ENCODE measurements around the gene ARHGEF4. TPM values are rescaled to one million over a fixed set of nuclear protein-coding genes. Genes with fewer than 3 reads are reported as not detected.

The ARHGEF4 gene
- total RNA-seq, 1 experiment from 2014 or later = 26.6 TPM

DNA sequence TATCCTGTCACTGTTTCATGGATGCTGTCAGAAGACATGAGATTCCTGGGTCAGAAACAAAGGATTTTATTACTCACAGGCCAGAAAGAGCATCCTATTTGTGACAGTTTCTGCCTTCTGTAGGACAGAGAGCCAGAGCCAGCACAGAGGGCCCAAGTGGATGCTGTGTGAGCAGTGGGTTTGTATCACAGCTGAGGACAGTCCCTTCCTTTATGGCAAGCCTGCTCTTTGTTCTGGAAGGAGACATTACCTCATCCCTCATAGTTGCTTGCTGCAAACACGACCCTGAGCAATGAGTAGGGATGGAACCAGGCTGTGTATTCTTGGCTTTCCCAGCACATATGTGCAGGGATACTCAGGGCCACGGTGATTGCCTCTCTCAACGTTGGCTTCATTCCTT is 41.6 kb downstream of the ARHGEF4 start:
- no peak overlapping the region for H3K4me2 ChIP-seq (ENCODE audit: low read length)
- H3K27me3 ChIP-seq (ENCODE audit: insufficient read depth, low read length) = no peaks in the 10 kb centered on the region
- peaks cover 0 to 12% of the 10 kb centered on the region in 2 experiments; a peak in 1 of 4 replicates for H3K4me1 ChIP-seq (ENCODE audit: control insufficient read depth in 1 of 2, insufficient read depth in 2 of 2, low read length in 2 of 2)
- H3K4me3 ChIP-seq (replicated peaks in 1 of 2; ENCODE audit: low read depth in 1 of 2, low read length in 2 of 2) = no peak overlapping the region
- no peaks in the 10 kb centered on the region for H4K20me1 ChIP-seq (ENCODE audit: insufficient read depth)
- H3K27ac ChIP-seq (ENCODE audit: low read depth, low read length) = no peak overlapping the region
- no peak overlapping the region for H2AFZ ChIP-seq (ENCODE audit: low read depth, low read length, poor library complexity, severe bottlenecking)
- RAD21 ChIA-PET (ENCODE audit: low non-redundant PET in 1 of 2, low total read pairs in 2 of 2, uncharacterized antibody in 2 of 2, unreplicated experiment in 2 of 2) = no interaction called here
- TF ChIP-seq SIN3A (IDR thresholded peaks at IDR 0.05; ENCODE audit: low read depth) (no peak), EGR1 (IDR thresholded peaks at IDR 0.05; ENCODE audit: low read depth) (no peak), ZNF274 (IDR thresholded peaks at IDR 0.05; ENCODE audit: low read depth, low read length) (no peak), EZH2 (IDR thresholded peaks at IDR 0.05) (no peak), ELF1 (IDR thresholded peaks at IDR 0.05; ENCODE audit: borderline replicate concordance, low read depth) (no peak), CTCF (IDR thresholded peaks at IDR 0.05 in 2 of 3, conservative IDR thresholded peaks at IDR 0.05 in 1 of 3; ENCODE audit: borderline replicate concordance in 1 of 3, insufficient read depth in 1 of 3, low read depth in 2 of 3, low read length in 2 of 3) (no peak), JUND (IDR thresholded peaks at IDR 0.05) (no peak), POLR2A (IDR thresholded peaks at IDR 0.05; ENCODE audit: borderline replicate concordance, extremely low read depth, insufficient read depth, insufficient read length) (no peak), POLR2AphosphoS5 (IDR thresholded peaks at IDR 0.05; ENCODE audit: low read depth, low read length) (no peak), CBX3 (IDR thresholded peaks at IDR 0.05; ENCODE audit: low read depth) (no peak), TCF7L2 (IDR thresholded peaks at IDR 0.05; ENCODE audit: borderline replicate concordance, extremely low read depth, insufficient read depth, insufficient read length) (no peak), ZFX (IDR thresholded peaks at IDR 0.05) (no peak), SP1 (IDR thresholded peaks at IDR 0.05; ENCODE audit: low read depth) (no peak)
- TF ChIP-seq, protein P1, sequence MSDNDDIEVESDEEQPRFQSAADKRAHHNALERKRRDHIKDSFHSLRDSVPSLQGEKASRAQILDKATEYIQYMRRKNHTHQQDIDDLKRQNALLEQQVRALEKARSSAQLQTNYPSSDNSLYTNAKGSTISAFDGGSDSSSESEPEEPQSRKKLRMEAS (IDR thresholded peaks at IDR 0.05) = no peak
- TF ChIP-seq, protein P2, sequence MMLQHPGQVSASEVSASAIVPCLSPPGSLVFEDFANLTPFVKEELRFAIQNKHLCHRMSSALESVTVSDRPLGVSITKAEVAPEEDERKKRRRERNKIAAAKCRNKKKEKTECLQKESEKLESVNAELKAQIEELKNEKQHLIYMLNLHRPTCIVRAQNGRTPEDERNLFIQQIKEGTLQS (IDR thresholded peaks at IDR 0.05) = no peak
- CTCF ChIA-PET = no interaction called here
- ATAC-seq = no peak
- DNase-seq (ENCODE audit: low read depth, low spot score) = no peak
- intact Hi-C loops (cut with micrococcal nuclease) = no loop called here
- BruUV-seq (replicated peaks) = no TSS peak
- POLR2A ChIA-PET = no interaction called here
- H3K79me2 ChIP-seq (ENCODE audit: insufficient read depth, low read length) = no peaks in the 10 kb centered on the region
- no peaks in the 10 kb centered on the region for H3K9me2 ChIP-seq (ENCODE audit: insufficient read depth)
- H3K36me3 ChIP-seq (ENCODE audit: control insufficient read depth in 1 of 2, insufficient read depth in 2 of 2, low read length in 2 of 2) = no peaks in the 10 kb centered on the region
- H3K9ac ChIP-seq (ENCODE audit: low read length) = no peak overlapping the region
- no peaks in the 10 kb centered on the region for H3K9me3 ChIP-seq (ENCODE audit: control insufficient read depth in 1 of 2, insufficient read depth in 1 of 2, low read depth in 1 of 2, low read length in 2 of 2)

All from HCT116 (cell line).